DMS153 treated with DMSO at 0.1 percent for 48 hours (cell line): ENCODE data around the gene NUMB.

Experiments used
- DNase-seq: peaks from one replicate; lab custom pipeline; 2025; ENCODE audit not compliant: unreplicated experiment; lab: John Stamatoyannopoulos, UW

Gene NUMB

DNA sequence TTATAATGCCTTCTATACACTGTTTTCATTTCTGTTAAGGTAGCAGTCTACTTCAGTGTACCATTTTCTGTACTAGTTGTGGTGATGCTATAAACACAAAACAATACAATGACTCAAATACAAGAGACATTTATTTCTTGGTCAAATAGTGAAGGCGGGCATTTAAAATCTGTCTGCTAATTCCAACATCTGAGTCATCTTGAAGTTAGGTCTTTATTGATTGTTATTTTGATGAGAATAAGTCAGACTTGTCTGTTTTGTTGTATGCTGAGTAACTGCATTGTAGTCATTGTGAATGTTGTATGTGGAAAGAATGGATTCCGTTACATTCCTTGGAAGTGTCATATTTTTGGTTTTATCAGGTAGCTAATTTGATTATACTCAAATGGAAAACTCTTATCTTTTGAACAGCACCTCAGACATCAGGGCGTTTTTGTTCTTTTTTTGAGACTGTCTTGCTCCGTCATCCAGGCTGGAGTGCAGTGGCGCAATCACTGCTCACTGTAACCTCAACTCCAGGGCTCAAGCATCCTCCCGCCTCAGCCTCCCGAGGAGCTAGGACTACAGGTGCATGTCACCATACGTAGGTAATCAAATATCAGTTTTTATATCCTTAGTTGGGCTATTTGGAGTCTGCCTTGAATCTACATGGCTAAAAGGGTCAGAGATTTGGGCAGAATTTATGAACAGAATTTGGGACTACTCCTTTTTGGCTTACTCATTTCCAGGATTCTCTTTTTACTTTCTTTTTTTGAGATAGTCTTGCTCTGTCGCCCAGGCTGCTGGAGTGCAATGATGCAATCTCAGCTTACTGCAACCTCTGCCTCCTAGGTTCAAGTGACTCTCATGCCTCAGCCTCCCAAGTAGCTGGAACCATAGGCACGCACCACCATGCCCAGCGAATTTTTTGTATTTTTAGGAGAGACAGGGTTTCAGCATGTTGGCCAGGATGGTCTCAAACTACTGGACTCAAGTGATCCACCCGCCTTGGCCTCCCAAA lies 164.3 kb downstream of the NUMB start:
- DNase-seq = no peak

GRCh38 chr14:73290279-73290678 lies 168.1 kb downstream of the NUMB start:
- DNase-seq = no peak

- DNase-seq = no peak
Observed at GRCh38 chr14:73289729-73290128, 168.6 kb downstream of the NUMB start.

- DNase-seq = no peak
Observed at GRCh38 chr14:73289308-73289707, 169.0 kb downstream of the NUMB start.

DNA sequence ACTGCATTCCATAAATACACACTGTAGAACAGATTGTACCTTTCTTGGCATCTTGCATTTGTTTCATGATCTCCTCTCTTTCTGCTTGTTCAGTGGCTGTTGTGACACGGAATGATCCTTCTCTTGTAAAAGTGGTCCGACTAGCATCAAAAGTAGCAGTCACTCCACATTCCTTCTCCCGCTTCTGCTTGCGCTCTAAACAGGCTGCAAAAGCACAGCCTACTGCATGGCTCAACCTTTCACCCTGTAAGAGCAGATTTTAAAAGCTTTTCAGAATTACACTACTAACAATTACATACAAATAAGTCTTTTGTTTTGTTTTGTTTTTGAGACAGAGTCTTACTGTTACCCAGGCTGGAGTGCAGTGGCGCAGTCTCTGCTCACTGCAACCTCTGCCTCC lies 171.3 kb downstream of the NUMB start:
- DNase-seq = no peak

DNA sequence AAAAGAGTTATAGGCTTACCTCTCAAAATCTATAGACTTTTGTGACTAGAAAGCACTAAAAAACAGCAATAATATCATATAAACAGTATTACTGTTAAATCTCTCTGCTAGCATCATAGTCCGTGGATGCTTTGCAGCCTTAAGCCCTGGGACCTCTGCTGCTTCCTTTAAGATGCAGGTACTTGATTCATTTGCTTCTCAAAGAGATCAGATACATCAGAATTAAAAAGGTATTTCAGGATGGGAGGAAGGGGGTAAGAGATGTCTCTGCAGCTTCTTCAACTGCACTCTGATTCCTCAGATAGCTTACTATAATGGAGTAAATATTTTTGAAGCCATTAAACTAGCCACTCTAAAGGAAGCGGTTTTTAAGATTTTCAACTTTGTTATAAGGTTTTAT lies 171.7 kb downstream of the NUMB start:
- DNase-seq = no peak

DNA sequence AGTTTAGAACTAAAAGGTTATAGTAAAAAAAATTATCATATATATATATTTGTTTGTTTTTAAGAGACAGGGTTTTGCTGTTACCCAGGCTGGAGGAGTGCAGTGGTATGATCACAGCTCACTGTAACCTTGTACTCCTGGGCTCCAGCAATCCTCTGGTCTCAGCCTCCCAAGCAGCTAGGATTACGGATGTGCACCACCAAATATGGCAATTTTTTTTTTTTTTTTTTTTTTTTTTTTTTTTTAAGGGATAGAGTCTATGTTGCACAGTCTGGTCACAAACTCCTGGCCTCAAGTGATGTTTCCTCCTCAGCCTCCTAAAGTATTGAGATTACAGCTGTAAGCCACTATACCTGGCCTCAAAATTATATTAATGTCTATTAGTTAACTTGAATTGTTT lies 172.4 kb downstream of the NUMB start:
- DNase-seq = no peak

DNA sequence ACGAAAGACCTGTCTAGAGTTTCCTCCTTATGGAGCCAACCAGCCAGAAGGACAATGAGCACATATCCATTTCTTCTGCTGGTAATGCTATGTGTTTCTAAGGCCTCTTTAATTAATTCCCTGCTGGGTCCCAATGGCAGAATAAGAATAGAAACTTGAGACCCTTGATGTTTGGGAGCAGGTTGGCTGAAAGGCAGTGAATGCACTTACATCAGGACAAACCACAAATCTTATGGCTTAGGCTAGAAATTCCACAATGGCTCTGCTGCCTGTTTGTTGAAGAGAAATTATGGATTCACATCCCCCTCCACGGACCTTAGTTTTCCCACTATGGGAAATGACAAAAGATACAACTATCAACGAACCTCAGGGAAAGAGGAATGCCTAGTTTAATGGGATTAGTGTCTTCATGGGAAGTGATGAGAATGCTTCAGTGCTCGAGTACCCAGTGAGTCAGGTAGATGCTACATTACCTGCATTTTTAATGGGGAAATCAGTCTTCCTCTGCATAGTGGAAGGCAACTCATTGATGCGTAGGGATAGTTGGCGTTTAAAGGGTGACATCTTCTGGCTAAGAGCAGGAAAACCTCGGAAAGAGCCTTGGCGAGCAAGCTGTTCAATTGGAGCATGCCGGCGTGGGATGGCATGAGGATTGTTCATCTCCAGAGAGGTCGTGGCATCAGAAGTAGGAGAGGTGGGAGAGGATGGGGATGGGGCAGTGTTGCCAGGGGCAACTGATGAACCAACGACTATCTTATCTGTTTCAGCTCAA lies 174.6 kb downstream of the NUMB start:
- no peak for DNase-seq

DNA sequence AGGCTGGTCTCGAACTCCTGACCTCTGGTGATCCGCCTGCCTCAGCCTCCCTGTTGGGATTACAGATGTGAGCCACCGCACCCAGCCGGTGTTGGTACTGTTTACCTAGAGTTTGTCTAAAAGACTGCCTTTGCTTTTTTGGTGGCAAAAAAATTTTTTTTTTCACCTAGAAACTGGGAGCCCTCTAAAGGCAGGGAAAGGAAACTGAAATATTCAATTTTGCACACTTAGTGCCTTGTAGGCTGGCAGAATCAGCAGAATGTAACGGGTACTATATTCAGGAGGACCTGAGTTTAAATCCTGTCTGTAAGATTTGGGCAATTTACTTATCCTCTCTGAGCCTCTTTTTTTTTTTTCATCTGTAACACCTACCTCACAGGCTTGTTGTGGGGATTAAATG lies 177.4 kb downstream of the NUMB start:
- no peak for DNase-seq

GRCh38 chr14:73277376-73277775 lies 181.0 kb downstream of the NUMB start:
- DNase-seq = no peak

DNA sequence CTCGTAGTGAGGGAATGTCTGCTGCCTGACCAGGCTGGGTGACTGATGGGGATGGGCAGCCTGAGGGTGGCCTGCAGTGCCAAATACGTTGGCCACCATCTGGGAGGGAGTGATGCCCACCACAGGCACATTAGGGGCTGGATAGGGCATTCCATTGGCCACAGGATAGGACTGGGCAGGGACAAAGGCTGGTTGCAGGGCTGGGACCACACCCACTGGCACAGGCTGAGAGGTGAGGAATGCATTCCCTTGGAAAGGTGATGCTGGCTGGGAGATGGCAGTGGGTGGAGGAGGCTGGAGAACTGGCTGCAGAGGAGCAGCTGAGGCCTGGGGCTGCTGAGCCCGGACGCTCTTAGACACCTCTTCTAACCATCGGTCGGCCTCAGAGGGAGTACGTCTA lies 181.5 kb downstream of the NUMB start:
- no peak for DNase-seq

DNA sequence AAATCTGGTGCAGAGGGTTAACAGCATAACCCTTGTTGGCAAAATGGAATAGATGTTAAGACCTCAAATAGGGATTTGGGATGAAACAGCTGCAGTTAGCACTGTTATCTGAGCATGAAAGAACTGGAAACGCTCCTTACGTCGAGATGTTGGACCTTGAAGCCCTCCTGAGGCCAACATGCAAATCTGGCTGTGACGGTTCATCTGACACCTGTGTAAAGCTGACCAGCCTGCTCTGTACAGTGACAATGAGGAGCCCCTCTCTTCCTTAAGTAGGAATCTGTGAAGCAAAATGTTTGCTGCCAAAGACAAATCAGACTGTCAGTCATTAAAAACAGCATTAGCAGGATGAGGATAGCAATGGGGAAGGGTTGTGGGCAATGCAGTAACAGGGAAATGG lies 184.5 kb downstream of the NUMB start:
- DNase-seq = no peak

DNA sequence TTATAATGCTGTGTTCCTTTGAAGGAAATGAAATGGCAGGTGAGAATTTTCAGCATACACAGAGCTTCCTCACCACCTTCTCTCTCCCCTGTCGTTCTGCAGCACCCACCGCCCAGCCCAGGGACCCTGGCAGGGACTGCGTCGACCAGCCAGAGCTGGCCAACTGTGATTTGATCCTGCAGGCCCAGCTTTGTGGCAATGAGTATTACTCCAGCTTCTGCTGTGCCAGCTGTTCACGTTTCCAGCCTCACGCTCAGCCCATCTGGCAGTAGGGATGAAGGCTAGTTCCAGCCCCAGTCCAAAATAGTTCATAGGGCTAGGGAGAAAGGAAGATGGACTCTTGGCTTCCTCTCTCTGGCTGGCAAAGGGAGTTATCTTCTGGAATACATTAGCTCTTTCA lies 186.0 kb downstream of the NUMB start:
- DNase-seq = no peak

GRCh38 chr14:73269729-73270531 lies 188.4 kb downstream of the NUMB start:
- no peak for DNase-seq

- DNase-seq = no peak
Observed at GRCh38 chr14:73267474-73267873, 190.9 kb downstream of the NUMB start.

DNA sequence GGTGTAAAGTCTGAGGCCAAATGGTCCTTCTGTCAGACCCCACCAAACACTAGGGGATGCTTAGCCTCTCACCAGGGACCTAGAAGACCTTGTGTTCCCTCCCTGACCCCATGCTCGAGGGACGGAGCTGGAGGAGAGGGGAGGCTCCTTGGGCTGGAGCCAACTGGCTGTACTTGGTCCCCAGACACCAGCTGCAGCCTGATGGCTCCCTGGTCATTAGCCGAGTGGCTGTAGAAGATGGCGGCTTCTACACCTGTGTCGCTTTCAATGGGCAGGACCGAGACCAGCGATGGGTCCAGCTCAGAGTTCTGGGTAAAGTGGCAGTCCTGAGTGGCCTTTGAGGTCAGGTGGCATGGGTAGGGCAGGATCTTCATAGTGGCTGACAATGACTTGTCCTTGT lies 192.0 kb downstream of the NUMB start:
- DNase-seq = no peak

DNA sequence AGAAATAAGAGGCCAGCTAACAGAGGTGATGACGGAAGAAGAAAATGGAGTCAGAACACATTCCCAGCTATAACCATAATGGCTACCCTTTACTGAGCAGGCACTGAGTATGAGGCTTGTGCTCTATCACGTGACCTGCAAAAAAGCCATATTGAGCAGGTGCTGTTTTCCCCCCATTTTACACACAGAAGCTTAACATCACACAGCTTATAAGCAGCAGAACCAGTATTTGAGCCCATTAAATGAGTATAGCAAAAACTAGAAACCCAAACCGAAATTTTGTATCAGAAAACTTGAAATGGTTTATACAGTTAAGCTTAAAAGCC lies 192.7 kb downstream of the NUMB start:
- DNase-seq = no peak

- no peak for DNase-seq
Observed at GRCh38 chr14:73264885-73265720, 193.2 kb downstream of the NUMB start.

GRCh38 chr14:73264080-73264884 lies 194.1 kb downstream of the NUMB start:
- no peak for DNase-seq

DNA sequence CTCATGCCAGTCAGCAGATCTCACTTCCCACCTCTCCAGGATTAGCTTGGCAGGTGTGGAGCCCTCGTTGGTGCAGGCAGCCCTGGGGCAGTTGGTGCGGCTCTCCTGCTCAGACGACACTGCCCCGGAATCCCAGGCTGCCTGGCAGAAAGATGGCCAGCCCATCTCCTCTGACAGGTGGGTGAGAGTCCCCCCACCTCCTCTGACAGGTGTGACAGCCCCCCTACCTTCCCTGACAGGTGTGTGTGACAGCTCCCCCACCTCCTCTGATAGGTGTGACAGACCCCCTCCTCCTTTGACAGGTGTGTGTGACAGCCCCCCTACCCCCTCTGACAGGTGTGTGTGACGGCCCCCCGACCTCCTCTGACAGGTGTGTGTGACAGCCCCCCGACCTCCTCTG lies 194.7 kb downstream of the NUMB start:
- no peak for DNase-seq
